Measurements from ENCODE around the gene PLEKHH2. TPM values are rescaled to one million over a fixed set of nuclear protein-coding genes. Genes with fewer than 3 reads are reported as not detected.
A peak's percentile ranks its signal among the peaks of the same experiment; 100 is the strongest.
"Not testable (repeated sequence)": the region's sequence is repeated elsewhere in the genome, so short reads cannot be mapped to it uniquely, and the experiment has no call there.

PLEKHH2 gene
- total and polyA plus RNA-seq, 8 donors: 23.3 to 363 (median 229) TPM

DNA sequence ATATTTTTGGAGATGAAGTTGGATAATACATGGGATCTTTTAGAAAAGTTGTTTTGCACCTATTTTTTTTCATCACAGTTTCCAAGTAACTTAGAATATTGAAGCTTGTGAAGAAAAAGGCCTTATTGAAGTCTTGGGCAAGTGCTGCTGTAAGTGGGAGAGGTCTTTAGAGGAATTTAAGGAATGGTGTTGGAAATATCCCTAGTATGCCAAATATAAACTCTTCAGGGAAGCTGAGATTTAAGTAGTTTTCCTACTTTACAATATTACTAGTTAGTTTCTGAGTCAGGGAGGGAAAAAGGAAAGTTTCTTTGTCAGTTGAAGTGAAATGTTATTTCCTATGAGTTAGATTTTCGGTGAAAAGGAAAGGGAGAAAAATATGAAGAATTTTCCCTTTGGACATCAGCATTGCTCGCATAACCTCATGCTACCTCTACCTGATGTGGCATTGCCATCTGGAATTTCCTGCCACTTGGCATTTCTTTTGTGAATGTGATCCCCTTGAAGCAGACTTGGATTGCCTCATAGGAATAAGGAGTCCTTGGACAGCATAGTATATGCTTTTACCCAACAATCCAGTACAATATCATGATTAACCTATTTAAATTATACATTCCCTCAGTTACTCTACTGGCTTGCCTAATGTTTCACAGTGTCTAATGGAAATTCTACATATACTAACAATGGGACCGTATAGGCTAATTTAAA is 12.1 kb downstream of the PLEKHH2 start:
- no peak overlapping the region for H3K4me3 ChIP-seq
- ATAC-seq: peak; percentile 81
- TF ChIP-seq, protein P1, sequence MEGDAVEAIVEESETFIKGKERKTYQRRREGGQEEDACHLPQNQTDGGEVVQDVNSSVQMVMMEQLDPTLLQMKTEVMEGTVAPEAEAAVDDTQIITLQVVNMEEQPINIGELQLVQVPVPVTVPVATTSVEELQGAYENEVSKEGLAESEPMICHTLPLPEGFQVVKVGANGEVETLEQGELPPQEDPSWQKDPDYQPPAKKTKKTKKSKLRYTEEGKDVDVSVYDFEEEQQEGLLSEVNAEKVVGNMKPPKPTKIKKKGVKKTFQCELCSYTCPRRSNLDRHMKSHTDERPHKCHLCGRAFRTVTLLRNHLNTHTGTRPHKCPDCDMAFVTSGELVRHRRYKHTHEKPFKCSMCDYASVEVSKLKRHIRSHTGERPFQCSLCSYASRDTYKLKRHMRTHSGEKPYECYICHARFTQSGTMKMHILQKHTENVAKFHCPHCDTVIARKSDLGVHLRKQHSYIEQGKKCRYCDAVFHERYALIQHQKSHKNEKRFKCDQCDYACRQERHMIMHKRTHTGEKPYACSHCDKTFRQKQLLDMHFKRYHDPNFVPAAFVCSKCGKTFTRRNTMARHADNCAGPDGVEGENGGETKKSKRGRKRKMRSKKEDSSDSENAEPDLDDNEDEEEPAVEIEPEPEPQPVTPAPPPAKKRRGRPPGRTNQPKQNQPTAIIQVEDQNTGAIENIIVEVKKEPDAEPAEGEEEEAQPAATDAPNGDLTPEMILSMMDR (IDR thresholded peaks at IDR 0.05): no peak
- H3K4me1 ChIP-seq: peaks cover 5 to 13% of the 10 kb centered on the region in 2 donors
- no peaks in the 10 kb centered on the region for H3K27me3 ChIP-seq
- intact Hi-C loops (cut with DNase I): no loop called here
- H3K27ac ChIP-seq: peak overlapping the region in 1 of 2 donors; percentile 68
- no peaks in the 10 kb centered on the region for H3K9me3 ChIP-seq
- no peak for DNase-seq
- no peaks in the 10 kb centered on the region for H3K36me3 ChIP-seq

- intact Hi-C loops (cut with DNase I): no loop called here
- TF ChIP-seq, protein P1 (IDR thresholded peaks at IDR 0.05): no peak
- Histone ChIP-seq H3K27me3 (no peaks in the 10 kb centered on the region), H3K27ac (no peak overlapping the region), H3K36me3 (no peaks in the 10 kb centered on the region), H3K4me1 (peaks cover 5 to 13% of the 10 kb centered on the region in 2 donors), H3K9me3 (no peaks in the 10 kb centered on the region), H3K4me3 (no peak overlapping the region)
- DNase-seq (no peak), ATAC-seq (no peak)
Measured at GRCh38 chr2:43653506-43653905, 16.4 kb downstream of the PLEKHH2 start.

GRCh38 chr2:43657241-43657640 is 20.2 kb downstream of the PLEKHH2 start:
- Histone ChIP-seq H3K4me3 (no peak overlapping the region), H3K36me3 (no peaks in the 10 kb centered on the region), H3K27me3 (no peaks in the 10 kb centered on the region), H3K27ac (no peak overlapping the region), H3K4me1 (no peaks in the 10 kb centered on the region), H3K9me3 (no peaks in the 10 kb centered on the region)
- ATAC-seq: no peak
- intact Hi-C loops (cut with DNase I): no loop called here
- TF ChIP-seq, protein P1 (IDR thresholded peaks at IDR 0.05): no peak
- no peak for DNase-seq

GRCh38 chr2:43675646-43676321 is 38.7 kb downstream of the PLEKHH2 start:
- TF ChIP-seq, protein P1 (IDR thresholded peaks at IDR 0.05): no peak
- H3K4me1 ChIP-seq: no peaks in the 10 kb centered on the region
- H3K9me3 ChIP-seq: no peaks in the 10 kb centered on the region
- H3K27ac ChIP-seq: no peak overlapping the region
- no peak for DNase-seq
- no peak for ATAC-seq
- peak overlapping the region; percentile 19 to 41 for H3K4me3 ChIP-seq
- H3K27me3 ChIP-seq: peaks cover 0 to 12% of the 10 kb centered on the region in 2 donors
- H3K36me3 ChIP-seq: no peaks in the 10 kb centered on the region
- intact Hi-C loops (cut with DNase I): no loop called here

DNA sequence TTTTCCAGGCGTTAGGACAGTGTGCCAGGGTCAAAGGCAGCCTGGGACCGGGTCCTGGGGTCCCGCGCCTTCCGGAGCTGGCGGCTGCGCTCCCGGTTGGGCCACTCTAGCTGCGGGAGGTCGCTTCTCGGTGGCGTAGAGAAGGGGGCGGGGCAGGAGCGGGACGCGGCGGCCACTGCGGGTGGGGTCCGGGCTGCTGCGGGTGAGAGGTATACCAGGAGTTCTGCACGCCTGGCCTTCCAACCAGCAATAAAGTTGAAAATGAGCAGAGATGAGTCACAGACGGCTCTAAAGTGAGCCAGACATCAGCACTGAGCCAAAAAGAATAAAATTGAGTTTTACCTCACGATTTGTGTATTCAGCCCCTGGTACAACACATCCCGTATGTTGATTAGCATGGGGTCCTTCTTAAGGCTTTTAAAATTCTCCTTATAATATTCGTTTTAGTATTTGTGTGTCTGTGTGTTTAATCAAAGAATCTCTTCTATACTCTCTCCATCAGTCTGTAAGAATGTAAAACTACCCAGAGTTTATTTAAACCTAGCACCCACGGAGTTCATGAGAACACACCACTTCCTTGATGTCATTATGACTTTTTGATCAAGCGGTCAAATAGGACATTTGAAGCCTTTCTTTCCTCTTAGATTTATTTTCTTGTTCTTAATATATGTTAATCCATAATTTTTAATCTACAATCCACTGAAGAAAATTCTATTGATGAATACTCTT is 39.4 kb downstream of the PLEKHH2 start, which contains the start of gene C1GALT1C1L:
Gene C1GALT1C1L, minus strand, starts transcription at position 108 of the 729 bp plus-strand sequence. Its CDS starts 107 bp downstream, at position 1.
- H3K4me3 ChIP-seq: peak within 1 kb of the TSS; percentile 19 to 41
- peak in 3 of 4 donors; percentile 51 to 85 (median 58) for DNase-seq
- TF ChIP-seq, protein P1 (IDR thresholded peaks at IDR 0.05): no peak

DNA sequence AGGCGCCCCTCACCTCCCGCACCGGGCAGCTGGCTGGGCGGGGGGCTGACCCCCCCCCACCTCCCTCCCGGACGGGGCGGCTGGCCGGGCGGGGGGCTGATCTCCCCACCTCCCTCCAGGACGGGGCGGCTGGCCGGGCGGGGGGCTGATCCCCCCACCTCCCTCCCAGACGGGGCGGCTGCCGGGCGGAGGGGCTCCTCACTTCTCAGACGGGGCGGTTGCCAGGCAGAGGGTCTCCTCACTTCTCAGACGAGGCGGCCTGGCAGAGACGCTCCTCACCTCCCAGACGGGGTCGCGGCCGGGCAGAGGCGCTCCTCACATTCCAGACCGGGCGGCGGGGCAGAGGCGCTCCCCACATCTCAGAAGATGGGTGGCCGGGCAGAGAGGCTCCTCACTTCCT is 40.7 kb downstream of the PLEKHH2 start:
- DNase-seq; H3K27ac ChIP-seq; ATAC-seq; H3K9me3 ChIP-seq; H3K4me1 ChIP-seq; H3K36me3 ChIP-seq; intact Hi-C loops (cut with DNase I); H3K4me3 ChIP-seq: not testable (repeated sequence)
- peaks cover 0 to 12% of the 10 kb centered on the region in 2 donors for H3K27me3 ChIP-seq

More for the DNA sequence above, 39.4 kb downstream of the PLEKHH2 start, which contains the start of gene C1GALT1C1L:
- intact Hi-C loops (cut with DNase I): no loop called here
- H3K27me3 ChIP-seq: peaks cover 0 to 12% of the 10 kb centered on the region in 2 donors
- no peaks in the 10 kb centered on the region for H3K36me3 ChIP-seq
- no peak within 1 kb of the TSS for H3K27ac ChIP-seq
- H3K9me3 ChIP-seq: no peaks in the 10 kb centered on the region
- peak; percentile 97 for ATAC-seq
- H3K4me1 ChIP-seq: no peaks in the 10 kb centered on the region
